ENCODE data around the gene MED25. TPM values are rescaled to one million over a fixed set of nuclear protein-coding genes. Genes with fewer than 3 reads are reported as not detected.

The MED25 gene
- total and polyA plus RNA-seq, 12 donors = 39.5 to 149 (median 54.9) TPM

DNA sequence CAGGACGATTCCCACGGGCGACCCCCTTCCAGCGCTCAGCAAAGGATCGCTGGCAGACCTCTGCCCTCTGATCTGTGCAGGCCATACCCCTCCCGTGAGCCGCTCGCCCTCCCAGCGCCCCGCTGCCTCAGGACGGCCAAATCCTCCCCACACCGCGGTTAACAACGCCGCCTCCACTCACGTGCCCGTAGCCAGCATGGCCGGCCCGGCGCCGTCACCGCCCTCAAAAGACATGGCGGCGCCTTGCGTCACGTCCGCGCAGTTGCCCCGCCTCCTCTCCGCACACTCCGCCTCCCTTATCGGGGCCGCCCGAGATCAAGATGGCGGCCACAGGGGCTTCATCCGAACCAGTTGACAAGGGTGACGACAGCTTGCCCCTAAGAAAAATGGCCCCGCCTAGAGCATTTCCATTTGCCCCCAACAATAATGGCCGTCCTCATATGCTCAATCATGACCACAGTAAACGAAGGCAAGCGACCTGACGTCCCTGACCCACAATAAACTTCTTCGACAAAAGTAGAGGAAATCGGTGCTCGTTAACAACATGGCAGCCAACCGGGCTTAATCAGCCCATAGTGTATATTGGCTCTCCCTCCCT, 58.4 kb downstream of the MED25 start:
- DNase-seq (peak; percentile 98), ATAC-seq (peak; percentile 78 to 88 (median 82))
- Histone ChIP-seq H3K4me3 (peak overlapping the region; percentile 61 to 95 (median 81)), H3K27ac (peak overlapping the region; percentile 91 to 99 (median 98)), H3K9me3 (no peaks in the 10 kb centered on the region), H3K4me1 (peaks cover 9 to 36% (median 26%) of the 10 kb centered on the region in 9 donors), H3K27me3 (no peaks in the 10 kb centered on the region), H3K36me3 (peaks cover 0 to 44% (median 27%) of the 10 kb centered on the region in 9 donors)
- TF ChIP-seq, protein P1, sequence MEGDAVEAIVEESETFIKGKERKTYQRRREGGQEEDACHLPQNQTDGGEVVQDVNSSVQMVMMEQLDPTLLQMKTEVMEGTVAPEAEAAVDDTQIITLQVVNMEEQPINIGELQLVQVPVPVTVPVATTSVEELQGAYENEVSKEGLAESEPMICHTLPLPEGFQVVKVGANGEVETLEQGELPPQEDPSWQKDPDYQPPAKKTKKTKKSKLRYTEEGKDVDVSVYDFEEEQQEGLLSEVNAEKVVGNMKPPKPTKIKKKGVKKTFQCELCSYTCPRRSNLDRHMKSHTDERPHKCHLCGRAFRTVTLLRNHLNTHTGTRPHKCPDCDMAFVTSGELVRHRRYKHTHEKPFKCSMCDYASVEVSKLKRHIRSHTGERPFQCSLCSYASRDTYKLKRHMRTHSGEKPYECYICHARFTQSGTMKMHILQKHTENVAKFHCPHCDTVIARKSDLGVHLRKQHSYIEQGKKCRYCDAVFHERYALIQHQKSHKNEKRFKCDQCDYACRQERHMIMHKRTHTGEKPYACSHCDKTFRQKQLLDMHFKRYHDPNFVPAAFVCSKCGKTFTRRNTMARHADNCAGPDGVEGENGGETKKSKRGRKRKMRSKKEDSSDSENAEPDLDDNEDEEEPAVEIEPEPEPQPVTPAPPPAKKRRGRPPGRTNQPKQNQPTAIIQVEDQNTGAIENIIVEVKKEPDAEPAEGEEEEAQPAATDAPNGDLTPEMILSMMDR (IDR thresholded peaks at IDR 0.05) = no peak
- intact Hi-C loops (cut with DNase I) = loop anchor here in 4 of 10 donors (1.0 to 5.0 kb wide), 7 partner anchors 26 to 379 kb away; partner anchors contain the start of genes AP2A1 (in 2 of the 4), FUZ (in 2 of the 4), ATF5 (in 1 of the 4) and NUP62 (in 1 of the 4)
- 1% methylated on average over 46 of the region's 46 CpGs for WGBS, 2 donors

DNA sequence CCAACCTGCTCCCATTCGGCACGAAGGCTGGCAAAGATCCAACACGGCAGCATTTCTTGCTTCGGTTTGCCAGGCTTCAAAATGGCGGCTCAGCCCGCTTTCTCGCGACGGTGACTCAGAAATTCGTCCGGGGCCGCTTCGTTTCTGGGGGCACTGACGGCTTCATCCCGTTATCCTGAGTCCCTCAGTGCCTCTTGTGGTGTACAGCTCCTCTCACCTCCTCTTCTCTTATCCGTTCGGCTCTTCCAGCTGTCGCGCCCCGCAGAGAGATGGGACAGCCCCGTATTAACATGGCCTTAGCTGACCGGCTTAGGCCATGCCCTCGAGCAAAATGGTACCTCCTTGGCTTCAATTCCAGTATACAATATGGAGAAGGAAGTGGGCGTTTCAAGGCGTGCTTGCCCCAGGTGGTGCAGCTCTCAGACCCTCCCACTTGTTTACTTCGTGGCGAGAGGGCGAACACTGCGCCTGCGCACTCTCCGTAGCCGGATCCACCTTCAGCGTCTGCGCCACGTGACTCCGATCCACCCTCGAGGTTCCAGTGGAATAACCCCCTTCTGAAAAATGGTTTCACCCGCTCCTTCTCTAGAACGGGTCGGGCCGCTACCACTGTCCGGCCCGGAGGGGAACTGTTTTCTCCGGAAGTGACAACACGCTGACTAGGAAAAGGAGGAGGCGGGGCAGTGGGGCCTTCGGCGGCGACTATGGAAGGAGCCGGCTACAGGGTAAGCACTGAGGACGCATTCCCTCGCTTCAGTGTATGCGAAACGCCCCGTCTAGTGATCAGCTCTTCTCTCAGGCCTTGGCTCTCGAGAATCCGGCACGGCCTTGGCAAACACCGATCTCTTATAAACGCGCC, 59.2 kb downstream of the MED25 start, which contains the start of the genes AKT1S1 and TBC1D17:
TSS of gene AKT1S1 (minus strand) at position 336 of the 859 bp plus-strand sequence. CDS start 4,060 bp downstream, outside the sequence.
TSS of gene TBC1D17 (plus strand) at position 683 of the 859 bp plus-strand sequence. CDS start at position 705, 22 bp downstream.
- peak; percentile 99 to 100 for DNase-seq
- H3K4me1 ChIP-seq = peaks cover 9 to 36% (median 26%) of the 10 kb centered on the region in 9 donors
- peak within 1 kb of the TSS; percentile 61 to 95 (median 81) for H3K4me3 ChIP-seq
- 0% methylated on average over 61 of the region's 61 CpGs for WGBS, 2 donors
- H3K36me3 ChIP-seq = peaks cover under 1 to 51% (median 35%) of the 10 kb centered on the region in 9 donors
- peak; percentile 78 to 92 (median 87) for ATAC-seq
- peak within 1 kb of the TSS; percentile 91 to 99 (median 98) for H3K27ac ChIP-seq
- no peaks in the 10 kb centered on the region for H3K9me3 ChIP-seq
- H3K27me3 ChIP-seq = no peaks in the 10 kb centered on the region
- intact Hi-C loops (cut with DNase I) = loop anchor here in 4 of 10 donors (1.0 to 5.0 kb wide), 7 partner anchors 26 to 380 kb away; partner anchors contain the start of genes AP2A1 (in 2 of the 4), ATF5 (in 1 of the 4), FUZ (in 1 of the 4) and NUP62 (in 1 of the 4)
- TF ChIP-seq, protein P1 (IDR thresholded peaks at IDR 0.05) = no peak

DNA sequence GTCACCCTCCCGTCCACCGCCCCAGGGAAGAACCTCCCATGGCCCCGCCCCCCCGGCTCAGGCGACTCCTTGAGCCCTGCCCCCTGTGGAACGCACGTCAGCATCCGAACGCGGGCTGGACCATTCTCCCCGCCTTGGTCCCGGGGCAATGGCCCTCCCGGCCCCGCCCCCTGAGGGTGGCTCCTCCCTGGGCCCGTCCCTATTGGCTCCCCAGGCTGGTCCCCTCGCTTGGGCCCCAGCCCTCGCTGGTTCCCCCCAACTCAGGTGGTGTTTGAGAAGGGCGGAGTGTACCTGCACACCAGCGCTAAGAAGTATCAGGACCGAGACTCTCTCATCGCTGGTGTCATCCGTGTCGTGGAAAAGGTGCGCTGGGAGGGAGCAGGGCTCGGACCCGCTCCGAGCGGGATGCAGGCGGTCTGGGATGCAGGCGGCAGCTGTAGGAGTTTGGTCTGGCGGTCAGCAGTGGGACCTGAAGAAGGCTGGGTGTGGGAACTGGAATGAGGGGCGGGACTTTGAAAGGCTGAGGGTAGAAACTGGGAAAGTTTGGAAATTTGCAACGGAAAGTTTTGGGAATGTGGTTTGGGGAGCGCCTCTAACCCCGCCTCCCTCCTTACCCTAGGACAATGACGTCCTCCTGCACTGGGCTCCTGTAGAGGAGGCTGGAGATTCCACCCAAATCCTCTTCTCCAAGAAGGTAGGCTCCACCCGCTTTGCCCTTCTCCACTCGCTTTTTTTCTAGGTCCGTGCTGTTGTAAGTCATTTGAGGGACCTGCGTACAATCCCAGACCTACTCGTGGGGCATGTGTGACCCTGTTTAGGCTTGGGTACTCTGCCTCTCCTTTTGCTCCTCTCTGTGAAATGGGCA, 60.0 kb downstream of the MED25 start:
- peak; percentile 69 to 81 (median 78) for ATAC-seq

More for the DNA sequence above, 60.0 kb downstream of the MED25 start:
- Histone ChIP-seq H3K27me3 (no peaks in the 10 kb centered on the region), H3K4me1 (peaks cover 9 to 36% (median 26%) of the 10 kb centered on the region in 9 donors), H3K36me3 (peaks cover 9 to 54% (median 43%) of the 10 kb centered on the region in 9 donors), H3K27ac (peak overlapping the region; percentile 91 to 99 (median 98)), H3K9me3 (no peaks in the 10 kb centered on the region), H3K4me3 (peak overlapping the region; percentile 33 to 89 (median 70))
- 10% methylated on average over 41 of the region's 41 CpGs for WGBS, 2 donors
- TF ChIP-seq, protein P1 (IDR thresholded peaks at IDR 0.05) = no peak
- DNase-seq = peak; percentile 99
- intact Hi-C loops (cut with DNase I) = loop anchor here in 4 of 10 donors (1.0 to 5.0 kb wide), 7 partner anchors 27 to 381 kb away; partner anchors contain the start of genes AP2A1 (in 2 of the 4), ATF5 (in 1 of the 4), FUZ (in 1 of the 4) and NUP62 (in 1 of the 4)

Data from heart right ventricle (tissue), 16 donors.